ENCODE results near the gene UBD. TPM values are rescaled to one million over a fixed set of nuclear protein-coding genes. Genes with fewer than 3 reads are reported as not detected.

Gene UBD
- total and polyA plus RNA-seq, 10 donors, result 10.8 to 121 (median 27.1) TPM

DNA sequence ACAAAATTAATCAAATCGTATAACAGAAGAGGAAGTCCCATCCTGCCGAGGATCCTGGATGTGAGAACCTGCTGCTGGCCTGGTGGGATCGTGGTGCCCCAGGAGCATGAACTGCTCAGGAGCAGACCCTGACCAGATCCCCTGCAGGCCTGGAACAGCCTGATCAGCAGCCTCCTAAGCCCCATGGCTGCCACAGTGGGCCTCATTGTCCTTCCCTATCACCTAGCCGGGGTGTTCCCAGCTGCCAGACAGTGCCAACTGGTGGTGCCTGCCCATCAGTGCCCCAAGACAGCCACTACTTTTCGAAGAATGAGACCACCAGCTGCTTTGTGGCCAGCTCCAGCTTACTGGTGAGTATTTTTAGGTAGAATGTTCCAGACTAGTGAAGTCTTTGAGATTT is 52.2 kb downstream of the UBD start:
- Histone ChIP-seq H3K27ac (no peak overlapping the region), H3K4me1 (no peaks in the 10 kb centered on the region), H3K4me3 (no peak overlapping the region), H3K27me3 (replicated peaks in 1 of 7) (peaks cover 0 to 5% (median 0%) of the 10 kb centered on the region in 7 donors), H3K9me3 (no peaks in the 10 kb centered on the region), H3K36me3 (no peaks in the 10 kb centered on the region)
- WGBS, 5 donors, result 64 to 88% (median 71%) methylated on average over 5 of the region's 5 CpGs
- intact Hi-C loops (cut with DNase I; ENCODE audit: low total_unique reads), result no loop called here
- DNase-seq, result no peak
- TF ChIP-seq, protein P1, sequence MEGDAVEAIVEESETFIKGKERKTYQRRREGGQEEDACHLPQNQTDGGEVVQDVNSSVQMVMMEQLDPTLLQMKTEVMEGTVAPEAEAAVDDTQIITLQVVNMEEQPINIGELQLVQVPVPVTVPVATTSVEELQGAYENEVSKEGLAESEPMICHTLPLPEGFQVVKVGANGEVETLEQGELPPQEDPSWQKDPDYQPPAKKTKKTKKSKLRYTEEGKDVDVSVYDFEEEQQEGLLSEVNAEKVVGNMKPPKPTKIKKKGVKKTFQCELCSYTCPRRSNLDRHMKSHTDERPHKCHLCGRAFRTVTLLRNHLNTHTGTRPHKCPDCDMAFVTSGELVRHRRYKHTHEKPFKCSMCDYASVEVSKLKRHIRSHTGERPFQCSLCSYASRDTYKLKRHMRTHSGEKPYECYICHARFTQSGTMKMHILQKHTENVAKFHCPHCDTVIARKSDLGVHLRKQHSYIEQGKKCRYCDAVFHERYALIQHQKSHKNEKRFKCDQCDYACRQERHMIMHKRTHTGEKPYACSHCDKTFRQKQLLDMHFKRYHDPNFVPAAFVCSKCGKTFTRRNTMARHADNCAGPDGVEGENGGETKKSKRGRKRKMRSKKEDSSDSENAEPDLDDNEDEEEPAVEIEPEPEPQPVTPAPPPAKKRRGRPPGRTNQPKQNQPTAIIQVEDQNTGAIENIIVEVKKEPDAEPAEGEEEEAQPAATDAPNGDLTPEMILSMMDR (IDR thresholded peaks at IDR 0.05 in 8 of 11, conservative IDR thresholded peaks at IDR 0.05 in 3 of 11), result no peak
- TF ChIP-seq POLR2AphosphoS5 (IDR thresholded peaks at IDR 0.05) (no peak), POLR2A (IDR thresholded peaks at IDR 0.05) (no peak)

DNA sequence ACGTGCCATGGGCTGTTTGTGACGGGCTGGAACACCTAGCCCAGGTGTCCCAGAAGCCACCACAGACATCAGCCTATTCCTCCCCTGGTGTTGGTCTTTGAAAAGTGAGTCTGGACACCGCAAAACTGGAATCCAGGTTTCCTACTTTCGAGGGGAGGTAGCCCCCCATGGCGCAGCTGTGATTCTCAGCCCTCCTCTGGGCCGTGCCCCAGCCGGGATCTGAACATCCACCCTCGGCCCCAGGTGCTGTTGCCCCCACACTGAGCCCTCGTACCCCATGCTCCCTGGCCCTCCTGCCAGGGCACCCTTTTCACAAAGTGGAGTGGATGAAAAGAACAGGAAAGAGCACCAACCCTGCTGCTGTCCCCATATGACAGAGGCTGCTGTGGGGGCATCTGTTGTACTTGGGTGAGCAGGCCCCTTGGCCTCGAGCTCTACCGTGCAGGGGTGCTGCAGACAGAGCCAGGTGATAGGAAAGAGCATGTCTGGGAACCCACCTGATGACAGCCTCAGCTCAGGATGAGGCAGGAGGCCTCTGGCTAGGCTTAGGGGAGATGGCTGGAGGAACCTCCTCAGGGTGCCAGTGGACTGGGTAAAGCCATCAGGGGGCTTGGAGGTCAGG is 53.0 kb downstream of the UBD start:
- no peaks in the 10 kb centered on the region for H3K9me3 ChIP-seq
- no peak overlapping the region for H3K27ac ChIP-seq
- WGBS, 5 donors, result 58 to 82% (median 74%) methylated on average over 6 to 11 of the region's 11 CpGs
- DNase-seq, result no peak
- H3K36me3 ChIP-seq, result no peaks in the 10 kb centered on the region
- intact Hi-C loops (cut with DNase I; ENCODE audit: low total_unique reads), result no loop called here
- peaks cover 0 to 13% (median 0%) of the 10 kb centered on the region in 7 donors for H3K27me3 ChIP-seq (replicated peaks in 1 of 7)
- no peaks in the 10 kb centered on the region for H3K4me1 ChIP-seq
- TF ChIP-seq POLR2AphosphoS5 (IDR thresholded peaks at IDR 0.05) (no peak), POLR2A (IDR thresholded peaks at IDR 0.05) (no peak)
- TF ChIP-seq, protein P1 (IDR thresholded peaks at IDR 0.05 in 8 of 11, conservative IDR thresholded peaks at IDR 0.05 in 3 of 11), result no peak
- no peak overlapping the region for H3K4me3 ChIP-seq

DNA sequence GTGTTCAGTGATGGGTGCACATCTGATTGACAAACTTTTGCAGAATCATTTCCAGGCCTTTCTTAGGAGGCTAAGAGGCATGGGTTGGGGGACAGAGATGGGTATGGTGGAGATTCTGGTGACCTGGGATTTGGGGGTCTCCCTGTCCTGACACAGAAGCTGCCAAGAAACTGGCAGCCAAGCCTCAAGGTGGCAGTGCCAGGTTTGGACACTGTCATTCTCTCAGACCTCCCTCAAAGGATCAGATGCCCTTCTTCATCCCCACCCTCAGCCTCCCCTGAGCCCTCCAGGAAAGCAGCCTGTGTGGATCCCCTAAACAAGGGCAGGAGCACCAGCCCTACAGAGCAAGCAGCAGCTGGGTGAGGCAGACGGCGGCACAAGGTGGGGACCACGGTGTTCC is 53.7 kb downstream of the UBD start:
- WGBS, 5 donors, result 88 to 96% (median 93%) methylated on average over 3 of the region's 3 CpGs
- Histone ChIP-seq H3K27ac (no peak overlapping the region), H3K4me1 (no peaks in the 10 kb centered on the region), H3K9me3 (no peaks in the 10 kb centered on the region), H3K27me3 (replicated peaks in 1 of 7) (peaks cover 0 to 20% (median 4%) of the 10 kb centered on the region in 7 donors), H3K36me3 (no peaks in the 10 kb centered on the region), H3K4me3 (no peak overlapping the region)
- DNase-seq, result no peak
- intact Hi-C loops (cut with DNase I; ENCODE audit: low total_unique reads), result no loop called here
- TF ChIP-seq POLR2AphosphoS5 (IDR thresholded peaks at IDR 0.05) (no peak), POLR2A (IDR thresholded peaks at IDR 0.05) (no peak)
- TF ChIP-seq, protein P1 (IDR thresholded peaks at IDR 0.05 in 8 of 11, conservative IDR thresholded peaks at IDR 0.05 in 3 of 11), result no peak

Small RNA genes within 50 kb of the gene (small RNA-seq; reads per million reads assigned to genes)
- 0.15 to 0.75 (median 0.72) reads per million in 4 donors for gene SNORD32B
- 0 reads per million in 4 donors for gene TMEM183AP1

Other genes with a start within 250 kb of the UBD start
- gene OR5V1, start 190.9 kb downstream of the UBD start, total RNA-seq, result not detected
- gene OR5V1, start 190.9 kb downstream of the UBD start, polyA plus RNA-seq, result not detected
- not detected for gene OR12D3, start 184.4 kb downstream of the UBD start, total RNA-seq
- gene OR12D3, start 184.4 kb downstream of the UBD start, polyA plus RNA-seq, result not detected
- gene OR12D2, start 164.1 kb downstream of the UBD start, total RNA-seq, result not detected
- not detected for gene OR12D2, start 164.1 kb downstream of the UBD start, polyA plus RNA-seq
- not detected for gene OR12D1, start 144.8 kb downstream of the UBD start, total RNA-seq
- gene OR12D1, start 144.8 kb downstream of the UBD start, polyA plus RNA-seq, result not detected
- gene OR10C1, start 120.4 kb downstream of the UBD start, total RNA-seq, result not detected
- not detected for gene OR10C1, start 120.4 kb downstream of the UBD start, polyA plus RNA-seq
- gene OR11A1, start 102.7 kb downstream of the UBD start, total RNA-seq, result not detected
- gene OR11A1, start 102.7 kb downstream of the UBD start, polyA plus RNA-seq, result not detected
- not detected for gene OR2H1, start 102.6 kb downstream of the UBD start, total RNA-seq
- not detected for gene OR2H1, start 102.6 kb downstream of the UBD start, polyA plus RNA-seq
- not detected for gene MAS1L, start 71.8 kb downstream of the UBD start, total RNA-seq
- gene MAS1L, start 71.8 kb downstream of the UBD start, polyA plus RNA-seq, result not detected
- gene OR2H2, start 25.4 kb upstream of the UBD start, total RNA-seq, result not detected
- gene OR2H2, start 25.4 kb upstream of the UBD start, polyA plus RNA-seq, result not detected
- gene GABBR1, start 73.5 kb upstream of the UBD start, total RNA-seq, result 100 to 1,000 TPM in 1 of 7 donors, 10 to 100 TPM in 6; 52.8 to 122 (median 70.4) TPM
- 10 to 100 TPM; 13.8 to 45.4 (median 39.1) TPM for gene GABBR1, start 73.5 kb upstream of the UBD start, polyA plus RNA-seq
- not detected for gene MOG, start 97.4 kb upstream of the UBD start, total RNA-seq
- not detected for gene MOG, start 97.4 kb upstream of the UBD start, polyA plus RNA-seq
- 1 to 10 TPM in 1 of 7 donors, under 1 TPM in 2, not detected in 4; 0.37 to 2.8 (median 0.55) TPM for gene ZFP57, start 121.4 kb upstream of the UBD start, total RNA-seq
- gene ZFP57, start 121.4 kb upstream of the UBD start, polyA plus RNA-seq, result 1 to 10 TPM in 1 of 3 donors, not detected in 2; 6.8 TPM
- 100 to 1,000 TPM; 402 to 532 (median 496) TPM for gene HLA-F, start 163.7 kb upstream of the UBD start, total RNA-seq
- 100 to 1,000 TPM; 501 to 663 (median 577) TPM for gene HLA-F, start 163.7 kb upstream of the UBD start, polyA plus RNA-seq

All from spleen (tissue), 11 donors.